M059J (cell line): ENCODE data around the gene CDC40. TPM values are rescaled to one million over a fixed set of nuclear protein-coding genes. Genes with fewer than 3 reads are reported as not detected.
A peak's percentile ranks its signal among the peaks of the same experiment; 100 is the strongest.

Experiments used
- DNase-seq: peaks from one replicate; pipeline ENCODE4 v3.0.0-alpha.2; 2012; ENCODE audit warnings: low read depth
- total RNA-seq: library from RNA; depleted of rRNA; stranded (reverse); fragments of >200 nt; shearing (Covaris generic); gene quantifications from 2 replicates; pipeline ENCODE4 v1.2.3, GENCODE V29; 2014; rRNA removed

CDC40 gene
- total RNA-seq: 23.3 and 27.9 TPM in 2 replicates

DNA sequence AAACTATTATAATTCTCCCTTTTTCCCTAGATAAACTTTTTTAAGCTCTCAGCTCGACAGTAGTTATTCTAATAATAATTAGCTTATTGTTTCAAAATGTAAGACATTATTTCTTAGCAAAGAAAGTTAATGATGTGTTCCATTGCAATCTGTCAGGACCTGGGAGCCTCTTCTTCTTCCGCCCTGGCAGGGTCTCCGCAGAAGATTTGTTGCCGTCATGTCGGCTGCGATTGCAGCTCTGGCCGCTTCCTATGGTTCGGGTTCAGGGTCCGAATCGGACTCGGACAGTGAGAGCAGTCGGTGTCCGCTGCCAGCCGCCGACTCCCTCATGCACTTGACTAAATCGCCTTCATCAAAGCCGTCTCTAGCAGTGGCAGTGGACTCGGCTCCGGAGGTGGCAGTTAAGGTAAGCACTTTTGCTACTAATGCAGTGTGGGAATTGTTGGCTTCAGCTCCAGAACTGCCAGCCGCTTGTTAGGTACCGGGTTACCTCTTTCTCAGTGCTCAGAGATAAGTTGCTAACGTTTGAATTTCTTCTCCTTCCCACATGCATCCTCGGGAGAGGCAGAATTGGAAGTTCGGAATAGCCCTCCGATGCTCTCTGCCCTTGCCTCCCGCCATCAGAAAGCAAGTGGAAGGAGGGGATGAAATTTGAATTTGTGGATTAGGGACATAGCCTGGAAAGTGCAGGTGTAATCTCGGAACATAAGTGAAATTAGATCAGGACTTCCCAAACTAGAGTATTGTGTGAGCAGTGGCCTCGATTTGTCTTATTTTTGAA is at the start of gene CDC40:
Gene CDC40, plus strand, starts transcription at position 200 of the 781 bp plus-strand sequence. Its CDS starts 18 bp downstream, at position 218.
- DNase-seq: no peak

DNA sequence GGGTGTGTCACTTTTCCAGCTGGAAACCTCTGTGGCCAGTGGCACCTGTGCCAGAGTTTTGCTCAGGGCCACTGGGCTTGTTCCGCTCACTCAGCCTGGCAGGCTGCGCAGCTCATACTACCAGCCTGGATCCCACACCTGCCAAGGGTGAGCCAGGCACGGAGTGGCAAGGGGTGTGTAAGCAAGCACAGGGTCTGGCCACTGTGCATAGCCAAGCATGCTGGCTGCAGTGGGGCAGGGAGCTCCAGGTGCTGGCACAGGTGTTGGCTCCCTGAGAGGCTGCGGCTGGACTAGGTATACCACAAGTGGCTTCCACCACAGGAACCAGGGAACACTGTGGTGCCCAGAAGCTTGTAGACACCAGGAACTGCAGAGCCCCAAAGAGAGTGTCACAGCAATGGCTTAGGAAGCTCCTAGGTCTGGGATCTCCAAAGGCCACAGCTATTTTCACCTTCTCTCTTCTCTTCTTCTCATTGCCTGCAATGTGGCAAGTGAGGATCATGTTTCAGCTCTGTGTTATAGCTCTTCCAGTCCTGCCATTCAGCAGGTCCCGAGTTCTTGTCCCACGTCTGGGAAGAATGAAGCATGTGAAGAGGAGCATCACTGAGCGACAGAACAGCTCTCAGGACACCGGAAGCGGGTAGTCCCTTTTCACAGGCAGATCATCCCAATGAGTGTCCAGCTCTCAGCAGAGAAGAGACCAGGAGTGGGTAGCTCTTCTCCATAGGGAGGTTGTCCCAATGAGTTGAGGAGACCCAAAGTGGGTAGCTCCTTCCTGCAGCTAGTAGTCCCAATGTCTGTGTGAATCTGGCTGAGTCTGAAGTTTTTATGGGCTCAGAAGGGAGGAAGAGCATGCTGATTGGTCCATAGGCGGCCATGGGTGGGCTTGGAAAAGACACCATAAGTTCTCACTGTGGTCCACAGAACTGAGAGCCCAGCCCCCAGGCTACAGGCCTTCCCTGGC is 42.0 kb upstream of the CDC40 start:
- DNase-seq: no peak

DNA sequence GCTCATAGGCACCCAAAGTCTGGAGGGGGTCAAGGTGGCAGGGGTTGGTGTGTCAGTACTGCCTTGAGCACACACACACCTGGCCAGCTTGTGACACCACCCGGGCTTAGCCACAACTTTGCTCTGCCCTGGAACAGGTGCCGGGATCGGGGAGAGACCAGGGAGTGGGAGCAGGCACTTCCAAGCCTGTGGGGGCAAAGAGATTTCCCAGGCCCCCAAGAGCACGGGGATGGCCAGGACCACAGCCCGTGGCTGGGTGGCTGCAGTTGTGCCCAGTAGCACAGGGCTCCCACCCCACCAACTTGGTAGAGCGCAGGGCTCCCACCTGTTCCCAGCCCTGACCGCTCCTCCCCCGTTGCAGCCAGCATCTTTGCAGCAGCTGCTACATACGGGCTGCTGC is 41.2 kb upstream of the CDC40 start:
- no peak for DNase-seq

DNA sequence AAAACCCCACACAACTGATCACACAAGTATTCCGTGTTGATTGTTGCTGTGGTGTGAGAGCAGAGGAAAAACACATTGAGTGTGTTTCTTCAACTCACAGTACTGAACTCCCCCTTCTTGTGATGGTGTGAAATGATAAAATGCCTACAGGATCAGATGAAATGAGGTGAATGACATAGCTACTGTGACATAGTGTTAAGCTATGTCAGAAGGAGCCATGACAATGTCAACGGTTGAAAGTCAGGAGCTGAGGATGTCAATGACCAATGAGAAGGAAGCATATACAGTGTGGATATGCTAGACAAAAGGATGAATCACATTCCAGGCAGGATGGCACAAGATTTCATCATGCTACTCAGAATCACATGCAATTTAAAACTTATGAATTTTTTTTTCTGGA is 39.6 kb upstream of the CDC40 start:
- DNase-seq: peak; percentile 18

DNA sequence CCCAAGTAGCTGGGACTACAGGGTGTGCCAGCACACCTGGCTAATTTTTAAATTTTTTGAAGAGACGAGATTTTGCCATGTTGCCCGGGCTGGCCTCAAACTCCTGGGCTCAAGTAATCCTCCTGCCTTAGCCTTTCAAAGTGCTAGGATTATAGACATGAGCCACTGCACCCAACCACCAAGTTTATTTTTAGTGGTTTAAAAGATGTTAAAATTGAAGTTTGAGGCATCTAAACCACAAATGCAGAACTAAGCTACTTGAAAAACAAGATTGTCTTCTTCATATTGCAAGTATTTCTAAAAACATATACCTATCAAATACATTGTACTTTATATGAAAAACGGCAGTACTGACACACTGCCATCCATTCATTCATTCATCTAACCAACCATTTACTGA is 32.4 kb upstream of the CDC40 start:
- no peak for DNase-seq

DNA sequence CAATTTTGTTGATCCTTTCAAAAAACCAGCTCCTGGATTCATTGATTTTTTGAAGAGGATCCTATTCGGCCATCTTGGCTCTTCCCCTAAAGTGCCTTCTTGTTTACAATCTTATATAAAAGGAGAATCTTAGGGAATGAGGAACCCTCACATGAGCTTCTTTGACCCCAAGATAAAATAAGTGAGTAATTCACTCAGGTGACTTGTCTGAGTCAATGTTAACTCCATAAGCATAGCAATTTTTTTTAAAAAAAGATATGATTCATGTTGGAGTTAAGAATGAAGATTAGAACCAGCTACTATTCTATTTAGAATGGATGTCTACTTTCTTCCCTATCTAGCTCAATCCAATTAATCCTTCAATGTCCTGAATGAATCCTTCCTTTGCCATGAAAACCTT is 21.7 kb upstream of the CDC40 start:
- no peak for DNase-seq

DNA sequence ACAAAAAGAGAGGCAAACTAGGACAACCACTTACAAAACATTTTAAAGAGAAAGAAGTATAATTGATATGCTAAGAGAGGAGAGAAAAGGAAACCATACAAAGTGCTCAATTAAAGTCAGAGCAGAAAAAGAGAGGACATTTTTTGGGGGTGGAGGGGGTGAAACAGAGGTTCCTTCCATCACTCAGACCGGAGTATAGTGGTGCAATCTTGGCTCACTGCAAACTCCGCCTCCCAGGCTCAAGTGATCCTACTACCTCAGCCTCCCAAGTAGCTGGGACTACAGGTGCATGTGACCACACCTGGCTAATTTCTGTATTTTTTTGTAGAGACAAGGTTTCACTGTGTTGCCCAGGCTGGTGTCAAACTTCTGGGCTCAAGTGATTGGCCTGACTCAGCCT is 10.1 kb upstream of the CDC40 start:
- DNase-seq: no peak

DNA sequence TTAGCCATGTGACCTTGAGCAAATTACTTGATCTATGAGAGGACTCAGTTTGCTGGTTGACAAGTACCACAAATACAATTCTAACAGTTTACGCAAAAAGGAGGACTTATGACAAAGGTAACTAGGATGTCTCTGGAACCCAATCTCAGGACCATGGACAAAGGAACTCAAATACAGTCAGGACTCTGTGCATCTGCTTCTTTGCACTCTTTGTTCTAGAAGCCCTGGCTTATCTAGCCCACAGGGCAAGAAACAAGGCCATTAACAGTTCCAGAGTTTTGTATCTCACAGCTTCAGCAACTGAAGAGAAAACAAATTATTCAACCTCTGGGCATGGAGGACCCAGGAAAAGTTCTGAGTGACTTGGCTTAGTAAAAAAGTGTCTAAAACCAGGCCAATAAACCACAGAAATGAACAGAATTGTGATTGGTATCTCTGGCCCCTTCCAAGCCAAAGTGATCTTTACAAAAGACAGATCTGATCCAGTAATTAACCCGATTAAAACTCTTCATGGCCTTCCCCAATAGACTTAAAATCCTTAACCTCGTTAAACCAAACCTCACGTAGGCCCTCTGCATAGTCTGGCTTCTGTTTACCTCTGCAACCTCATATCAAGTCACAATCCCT is 6.6 kb upstream of the CDC40 start:
- peak; percentile 12 for DNase-seq

DNA sequence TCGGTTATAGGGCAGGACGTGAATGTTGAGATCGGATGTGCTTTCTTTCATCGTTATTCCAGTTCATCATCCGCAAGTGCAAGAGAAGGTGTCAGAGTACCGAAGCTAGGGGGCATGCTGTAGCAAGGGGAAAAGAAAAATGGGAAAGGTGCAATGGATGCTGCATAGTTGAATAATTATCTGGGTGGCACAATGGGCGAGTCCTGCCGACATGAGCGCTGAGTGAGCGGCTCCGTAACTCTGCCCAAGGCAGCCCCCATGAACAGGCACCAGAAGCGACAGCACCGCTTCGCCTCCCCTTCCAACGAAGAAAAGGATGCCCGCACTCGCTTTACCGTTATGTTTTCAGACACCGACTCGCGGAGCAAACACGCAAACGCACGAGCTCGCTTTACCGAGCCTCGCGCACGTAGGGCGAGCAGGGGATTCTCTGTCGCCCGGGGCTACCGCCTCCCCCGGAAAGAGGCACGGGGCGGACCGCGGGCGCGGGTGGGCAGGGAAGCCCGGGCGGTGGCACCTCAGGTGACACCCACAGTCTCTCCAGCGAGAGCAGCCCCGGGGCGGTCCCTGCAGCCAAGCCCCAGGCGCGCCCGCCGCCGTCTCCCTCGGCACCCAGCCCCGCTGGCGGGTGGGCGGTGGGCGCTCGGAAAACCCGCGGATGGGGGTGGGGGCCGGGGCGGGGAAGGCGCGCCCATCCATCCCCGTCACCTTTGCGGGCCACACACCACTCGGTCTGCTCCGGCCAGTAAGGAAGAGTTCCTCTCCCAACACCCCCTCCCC is 1.4 kb upstream of the CDC40 start:
- DNase-seq: peak; percentile 84

DNA sequence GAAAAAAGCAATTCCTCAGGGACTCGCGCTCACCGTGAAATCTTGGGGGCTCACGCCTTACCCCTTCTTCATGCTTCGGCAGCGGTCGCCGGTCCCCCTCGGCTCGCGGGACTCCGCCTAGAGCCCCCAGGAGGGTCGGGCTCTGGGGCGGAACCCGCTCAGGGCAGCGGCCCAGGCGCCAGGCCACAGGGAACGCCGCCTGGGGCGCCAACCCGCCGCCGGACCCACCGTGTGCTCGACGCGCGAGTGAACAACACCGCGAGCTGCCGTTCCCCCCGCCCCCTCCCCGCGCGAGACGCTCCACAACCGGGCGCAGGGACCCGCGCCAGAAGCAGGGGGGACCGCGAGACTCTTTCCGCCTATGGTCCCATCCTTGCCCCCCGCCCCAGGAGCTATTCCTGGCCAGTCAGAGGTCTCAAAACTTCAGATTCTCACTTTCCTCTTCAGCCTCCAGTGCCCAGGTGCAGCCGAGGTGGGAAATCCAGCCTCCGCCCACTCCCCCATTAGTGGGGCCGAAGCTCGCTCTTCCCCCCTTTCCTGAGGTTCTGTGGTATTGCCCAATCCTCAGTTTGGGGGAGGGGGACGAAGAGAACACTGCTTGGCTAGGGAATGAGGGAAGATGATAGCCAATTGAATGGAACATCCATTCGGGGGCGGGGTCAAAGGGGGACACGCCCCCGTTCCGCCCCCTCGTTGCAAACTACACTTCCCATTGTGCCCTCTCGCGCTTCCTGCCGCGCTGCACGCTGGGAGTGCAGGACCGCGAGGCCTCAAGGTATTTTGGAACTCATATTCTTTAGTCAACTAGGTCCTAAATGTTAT is 610 bp upstream of the CDC40 start, which contains the start of gene WASF1:
Gene WASF1, minus strand, starts transcription at position 265 of the 822 bp plus-strand sequence. CDS start 52,069 bp downstream, outside the sequence.
- peak; percentile 99 for DNase-seq

DNA sequence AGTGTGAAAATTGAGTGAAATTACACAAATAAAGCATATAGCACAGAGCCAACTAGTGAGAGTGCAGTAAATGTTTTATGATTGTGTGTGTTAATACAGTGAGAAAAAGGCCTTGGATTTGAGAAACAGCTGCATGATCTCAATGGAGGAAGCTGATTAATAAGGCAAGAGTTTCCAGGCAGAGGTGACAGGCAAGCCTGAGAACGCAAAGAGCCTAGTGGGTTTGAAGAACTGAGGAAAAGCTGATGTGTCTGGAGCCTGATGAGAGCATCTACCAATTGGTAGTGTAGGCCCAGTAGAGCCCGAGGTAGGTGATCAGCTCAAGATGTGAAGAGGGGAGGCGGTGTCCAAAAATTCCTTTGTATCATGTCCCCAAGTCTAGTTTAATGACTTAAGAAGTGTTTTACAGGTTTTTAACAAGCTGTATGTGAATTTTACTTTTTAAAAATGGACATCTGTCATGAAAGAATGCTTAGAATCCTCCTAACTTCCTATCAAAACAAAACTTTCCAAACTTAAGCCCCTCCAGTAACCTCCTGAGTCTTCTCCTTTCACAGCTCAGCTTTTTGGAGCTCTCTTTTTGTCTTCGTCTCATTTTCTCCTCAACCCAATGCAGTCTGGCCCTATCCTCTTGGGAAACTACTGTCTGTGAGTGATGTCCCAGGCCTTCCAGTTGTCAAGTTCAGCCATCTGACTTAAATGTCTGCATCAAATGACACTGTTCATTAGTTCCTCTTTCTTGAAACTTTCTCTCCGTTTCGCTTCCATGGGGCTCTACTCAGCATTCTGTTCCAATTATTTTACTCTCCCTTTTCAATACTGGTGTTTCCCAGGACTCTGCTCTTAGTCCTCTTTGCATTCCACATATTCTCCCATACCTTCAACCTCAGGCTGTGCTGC is 1.2 kb downstream of the CDC40 start:
- DNase-seq: no peak

DNA sequence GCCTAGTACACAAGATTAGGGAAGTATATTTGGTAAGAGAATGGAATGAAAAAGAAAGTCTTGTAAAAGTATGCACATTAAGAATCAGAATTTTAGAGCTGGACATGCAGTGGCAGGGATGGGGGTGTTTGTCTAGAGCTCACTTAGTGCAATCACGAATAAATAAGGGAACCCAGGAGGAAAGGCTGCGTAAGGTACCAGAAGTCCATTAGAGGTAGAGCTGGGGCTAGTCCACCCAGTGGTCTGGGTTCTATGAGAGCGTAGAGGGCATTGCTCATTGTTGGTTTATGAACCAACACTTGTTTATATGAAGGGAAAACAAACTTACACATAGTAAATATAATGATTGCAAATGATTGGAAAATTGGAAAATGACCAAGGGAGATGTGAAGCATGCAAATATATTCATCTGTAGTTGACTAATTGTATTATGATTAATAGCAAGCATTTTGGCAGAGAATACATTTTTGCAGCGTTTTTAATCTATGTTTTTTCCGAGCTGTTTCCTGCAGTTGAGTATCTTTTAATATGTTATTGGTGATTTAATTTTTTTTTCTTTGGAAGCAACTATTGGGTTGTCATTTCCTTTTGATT is 3.2 kb downstream of the CDC40 start:
- no peak for DNase-seq

DNA sequence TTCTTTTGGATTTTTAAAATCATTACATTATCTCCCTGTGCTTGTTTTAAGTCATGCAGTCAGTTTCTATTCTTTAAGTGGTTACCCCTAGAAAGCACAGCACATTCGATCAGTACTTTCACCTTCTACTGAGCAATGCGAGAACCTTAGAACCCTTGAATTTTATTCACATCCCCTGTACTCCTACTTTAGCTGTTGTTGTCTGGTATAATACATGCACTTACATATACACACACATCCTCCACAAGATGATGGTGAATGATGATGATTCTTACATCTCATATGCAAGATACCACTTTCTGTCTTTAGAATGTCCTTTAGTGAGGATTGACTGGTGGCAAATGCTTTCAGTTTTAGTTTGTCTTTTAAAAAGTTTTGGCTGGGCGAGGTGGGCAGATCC is 5.7 kb downstream of the CDC40 start:
- no peak for DNase-seq

DNA sequence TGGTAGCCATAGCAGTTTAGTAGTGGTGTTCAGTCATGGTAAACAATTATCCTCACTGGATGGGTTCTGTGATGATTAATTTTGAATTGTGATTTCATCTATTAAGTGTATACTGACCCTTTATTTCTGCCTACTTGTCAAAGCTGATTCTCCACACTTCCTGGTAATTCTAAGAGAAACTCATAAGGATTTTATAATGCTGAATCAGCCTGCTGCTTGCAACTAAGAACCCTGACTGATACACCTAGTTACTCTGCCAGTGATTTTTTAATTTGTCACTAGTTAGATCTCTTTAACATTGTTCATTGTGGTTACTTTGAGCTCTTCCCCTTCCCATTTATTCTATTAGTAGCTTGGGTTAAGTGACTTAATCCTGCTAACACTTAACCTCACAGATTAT is 8.6 kb downstream of the CDC40 start:
- DNase-seq: peak; percentile 47

DNA sequence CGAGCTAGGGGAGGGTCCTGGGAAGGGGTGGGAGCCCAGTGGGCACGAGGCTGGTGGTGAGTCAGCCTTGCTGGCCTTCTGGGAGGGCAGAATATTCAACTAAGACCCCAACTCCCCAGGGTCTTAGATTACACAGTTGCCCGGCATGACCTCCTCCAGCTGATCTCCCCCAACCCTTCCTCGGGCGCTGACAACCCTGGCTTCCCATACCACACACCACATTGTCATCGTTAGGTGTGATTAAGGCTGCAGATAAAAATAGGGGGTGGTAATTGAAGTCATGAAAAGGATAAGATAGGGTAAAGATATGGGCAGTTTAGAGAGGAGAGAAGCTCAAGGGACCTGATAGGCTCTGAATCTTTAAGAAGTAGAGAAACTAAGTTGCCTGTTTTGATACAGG is 10.5 kb downstream of the CDC40 start:
- no peak for DNase-seq

DNA sequence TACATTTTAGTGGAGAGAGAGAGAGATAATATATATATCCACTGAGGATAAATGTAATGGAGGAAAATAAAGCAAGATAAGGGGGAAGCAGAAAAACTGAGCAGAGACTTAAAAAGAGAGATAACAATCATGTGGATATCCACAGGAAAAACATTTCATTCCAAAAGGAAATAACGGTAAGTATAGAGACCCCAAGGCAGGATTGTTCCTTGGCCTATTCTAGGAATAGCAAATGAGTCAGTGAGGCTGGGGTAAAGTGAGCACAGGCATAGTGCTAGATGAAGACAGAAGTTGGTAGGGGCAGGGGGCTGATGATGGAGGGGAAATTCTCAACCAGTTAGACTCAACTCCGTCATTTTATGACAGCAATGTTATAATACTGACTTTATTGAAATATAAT is 11.2 kb downstream of the CDC40 start:
- no peak for DNase-seq

DNA sequence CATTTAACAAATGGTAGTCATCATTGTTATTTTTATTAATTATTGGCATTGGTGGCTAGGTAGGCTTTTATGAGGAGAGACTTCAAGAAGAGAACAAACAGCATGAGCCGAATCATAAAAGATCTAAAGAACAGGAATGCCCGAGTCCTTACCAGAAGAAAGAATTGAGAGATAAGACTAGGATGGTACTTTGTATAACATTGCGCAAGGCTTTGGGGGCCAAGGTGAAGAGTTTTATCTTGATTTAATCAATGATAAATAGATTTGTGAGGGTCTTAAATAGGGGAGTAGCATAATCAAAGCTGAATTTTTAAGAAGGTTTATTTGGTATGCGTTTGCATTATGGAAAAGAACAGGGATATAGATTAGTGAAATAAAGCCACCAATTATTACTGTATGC is 15.4 kb downstream of the CDC40 start:
- no peak for DNase-seq

DNA sequence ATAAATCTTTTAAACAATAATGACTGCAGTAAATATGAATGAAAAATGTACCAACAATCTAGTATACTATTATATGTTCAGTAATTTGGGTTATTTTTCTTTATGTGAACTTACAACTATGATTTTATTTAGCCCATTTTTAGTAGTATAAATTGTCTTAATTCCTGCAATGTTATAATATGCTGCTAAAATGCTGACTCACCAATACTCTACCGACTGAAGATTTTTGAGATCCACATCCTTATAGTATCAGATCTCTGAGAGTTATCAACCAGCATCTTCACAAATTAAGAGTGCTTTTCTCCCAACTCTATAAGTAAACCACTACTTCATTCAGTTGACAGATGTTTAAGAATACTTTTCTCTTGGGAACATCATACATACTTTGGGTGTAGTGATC is 16.6 kb downstream of the CDC40 start:
- DNase-seq: no peak

DNA sequence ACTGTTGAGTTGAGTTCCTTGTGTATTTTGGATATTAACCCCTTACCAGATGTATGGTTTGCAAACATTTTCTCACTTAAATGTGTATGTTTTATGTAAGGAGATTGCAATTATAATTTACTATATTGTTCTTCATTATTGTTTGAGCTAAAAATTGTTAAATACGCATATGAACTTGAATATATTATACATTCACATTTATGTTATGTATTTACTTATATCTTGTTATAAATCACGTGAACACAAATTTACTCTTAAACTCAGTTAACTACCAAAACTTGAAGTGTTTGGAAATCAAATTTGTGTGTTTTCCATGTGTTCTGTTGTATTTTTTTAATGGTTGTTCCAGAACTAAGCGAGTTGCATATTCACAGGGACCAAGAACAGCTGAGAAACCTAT is 18.3 kb downstream of the CDC40 start:
- no peak for DNase-seq
